Body of pancreas (tissue), 4 donors: ENCODE data around the gene SHISA7. TPM values are rescaled to one million over a fixed set of nuclear protein-coding genes. Genes with fewer than 3 reads are reported as not detected.

ENCODE experiments used
- ATAC-seq: fragments of 150-250 bp; one replicate; pipeline ENCODE4 v1.9.1; 2016
- DNase-seq, 4 donors: peaks; one replicate each; pipeline ENCODE4 v3.0.0-alpha.2; 2019
- H3K27ac ChIP-seq, 4 donors: fragments of 200-600 bp; sonication (generic); 1 replicate in 3 of 4; 2 replicates in 1 of 4; pipeline versions ENCODE4 v1.5.1 to v1.6.1; 2016 to 2019; ENCODE audit warnings: mild to moderate bottlenecking in 1 of 4, mixed read lengths in 1 of 4, moderate library complexity in 1 of 4
- H3K27me3 ChIP-seq, 2 donors: fragments of 200-600 bp; sonication (generic); one replicate each; pipeline ENCODE4 v1.6.0; 2016; ENCODE audit warnings: mild to moderate bottlenecking in 1 of 2
- H3K36me3 ChIP-seq, 2 donors: fragments of 200-600 bp; sonication (generic); replicated peaks in 1 of 2; 2 replicates each; pipeline ENCODE4 v1.5.1; 2016; ENCODE audit warnings: low read depth in 2 of 2; ENCODE audit not compliant: insufficient read depth in 1 of 2
- H3K4me1 ChIP-seq: fragments of 200-600 bp; sonication (generic); one replicate; pipeline ENCODE4 v1.6.0; 2016
- H3K4me3 ChIP-seq, 2 donors: fragments of 200-600 bp; sonication (generic); 1 replicate in 1 of 2; 2 replicates in 1 of 2; pipeline ENCODE4 v1.5.1; 2016 to 2019
- H3K9me3 ChIP-seq, 3 donors: fragments of 200-600 bp; sonication (generic); 1 replicate in 2 of 3; 2 replicates in 1 of 3; pipeline ENCODE4 v1.5.1; 2016
- CTCF ChIP-seq, 7 experiments: fragments of 450-650 bp in 4 of 7; fragments of 200-600 bp in 3 of 7; sonication (generic) in 3 of 7; IDR thresholded peaks; one replicate each; pipeline ENCODE4 v1.5.1; 2016 to 2019; ENCODE audit warnings: antibody characterized with exemption in 7 of 7
- POLR2A ChIP-seq, 3 donors: fragments of 450-650 bp; IDR thresholded peaks; one replicate each; pipeline ENCODE4 v1.6.1; 2016; ENCODE audit warnings: antibody characterized with exemption in 3 of 3, mild to moderate bottlenecking in 2 of 3
- WGBS, 2 donors: methylation state at CpG; one replicate each; pipeline ENCODE4 v1.1.5; 2017; 5-methylcytosine and 5-hydroxymethylcytosine counted together
- intact Hi-C: fragments of 100-400 bp; cut with DNase I; formaldehyde crosslinking; loops from one replicate; pipeline ENCODE4 v1.15.1; 2023
- total RNA-seq, 2 donors: library from RNA; depleted of rRNA; stranded (reverse); fragments of >200 nt; gene quantifications; one replicate each; pipeline ENCODE4 v1.1.0, GENCODE V29; 2016

SHISA7 gene
- total RNA-seq, 2 donors from 2014 or later, result not detected

- WGBS, 2 donors, result 0 to 1% methylated on average over 6 to 56 of the region's 61 CpGs
- Histone ChIP-seq H3K4me3 (peak within 1 kb of the TSS; percentile 26 to 48), H3K9me3 (no peaks in the 10 kb centered on the region), H3K27ac (peak within 1 kb of the TSS; percentile 93 to 98 (median 96)), H3K4me1 (peaks cover 49% of the 10 kb centered on the region), H3K36me3 (no peaks in the 10 kb centered on the region), H3K27me3 (no peaks in the 10 kb centered on the region)
- no peak for TF ChIP-seq CTCF (IDR thresholded peaks at IDR 0.05)
- peak; percentile 77 to 91 (median 78) for TF ChIP-seq POLR2A (IDR thresholded peaks at IDR 0.05)
- peak; percentile 99 for DNase-seq
- intact Hi-C loops, result no loop called here
- ATAC-seq, result peak; percentile 95
Measured at GRCh38 chr19:55476100-55476775, 33.1 kb upstream of the SHISA7 start, which contains the start of gene ZNF628. Gene ZNF628 (plus strand): TSS chr19:55476617. CDS start chr19:55479911, 3,294 bp downstream.

GRCh38 chr19:55474269-55475265, 31.5 kb upstream of the SHISA7 start:
- no peak for DNase-seq
- intact Hi-C loops, result no loop called here
- Histone ChIP-seq H3K4me3 (no peak overlapping the region), H3K27ac (no peak overlapping the region), H3K4me1 (peaks cover 34% of the 10 kb centered on the region), H3K27me3 (no peaks in the 10 kb centered on the region), H3K36me3 (no peaks in the 10 kb centered on the region), H3K9me3 (no peaks in the 10 kb centered on the region)
- no peak for ATAC-seq
- WGBS, 2 donors, result 83 to 86% methylated on average over 16 to 19 of the region's 19 CpGs
- TF ChIP-seq CTCF (IDR thresholded peaks at IDR 0.05) (no peak), POLR2A (IDR thresholded peaks at IDR 0.05) (no peak)

GRCh38 chr19:55473225-55474012, 30.3 kb upstream of the SHISA7 start:
- Histone ChIP-seq H3K4me3 (no peak overlapping the region), H3K9me3 (no peaks in the 10 kb centered on the region), H3K4me1 (peaks cover 23% of the 10 kb centered on the region), H3K27ac (no peak overlapping the region), H3K27me3 (no peaks in the 10 kb centered on the region), H3K36me3 (no peaks in the 10 kb centered on the region)
- no peak for TF ChIP-seq POLR2A (IDR thresholded peaks at IDR 0.05)
- TF ChIP-seq CTCF (IDR thresholded peaks at IDR 0.05), result no peak
- intact Hi-C loops, result no loop called here
- no peak for ATAC-seq
- 71 to 73% methylated on average over 11 to 16 of the region's 16 CpGs for WGBS, 2 donors
- DNase-seq, result no peak

GRCh38 chr19:55472463-55472862, 29.4 kb upstream of the SHISA7 start:
- Histone ChIP-seq H3K27ac (no peak overlapping the region), H3K4me1 (peaks cover 20% of the 10 kb centered on the region), H3K4me3 (no peak overlapping the region), H3K9me3 (no peaks in the 10 kb centered on the region), H3K36me3 (no peaks in the 10 kb centered on the region), H3K27me3 (no peaks in the 10 kb centered on the region)
- intact Hi-C loops, result no loop called here
- 74 to 80% methylated on average over 1 to 7 of the region's 8 CpGs for WGBS, 2 donors
- TF ChIP-seq POLR2A (IDR thresholded peaks at IDR 0.05), result no peak
- TF ChIP-seq CTCF (IDR thresholded peaks at IDR 0.05), result no peak
- ATAC-seq (no peak), DNase-seq (no peak)
